Fibroblast of lung (primary cell): ENCODE results near the gene ATP5MG. TPM values are rescaled to one million over a fixed set of nuclear protein-coding genes. Genes with fewer than 3 reads are reported as not detected.

Experiments used
- DNase-seq, 2 donors: peaks; one replicate each; pipeline versions ENCODE4 v3.0.0 to v3.0.0-alpha.2; 2010; ENCODE audit warnings: low read depth in 2 of 2
- H2AFZ ChIP-seq: 2 replicates; pipeline ENCODE4 v1.5.1; 2012; ENCODE audit warnings: low read length, control low read depth, inconsistent platforms
- H3K27ac ChIP-seq: 2 replicates; pipeline ENCODE4 v1.5.1; 2011; ENCODE audit warnings: low read length, control low read depth; ENCODE audit not compliant: insufficient read depth
- H3K27me3 ChIP-seq: 2 replicates; pipeline ENCODE4 v1.5.1; 2011; ENCODE audit warnings: mild to moderate bottlenecking, low read length; ENCODE audit not compliant: control insufficient read depth, insufficient read depth
- H3K36me3 ChIP-seq: 2 replicates; pipeline ENCODE4 v1.5.1; 2011; ENCODE audit warnings: low read length; ENCODE audit not compliant: control insufficient read depth, insufficient read depth
- H3K4me1 ChIP-seq: 2 replicates; pipeline ENCODE4 v1.5.1; 2011; ENCODE audit warnings: low read length; ENCODE audit not compliant: control insufficient read depth, insufficient read depth; ENCODE audit errors: extremely low read depth
- H3K4me2 ChIP-seq: 2 replicates; pipeline ENCODE4 v1.5.1; 2011; ENCODE audit warnings: low read length, control low read depth; ENCODE audit not compliant: insufficient read depth; ENCODE audit errors: extremely low read depth
- H3K4me3 ChIP-seq, 4 experiments: fragments of 200-600 bp in 1 of 4; sonication (generic) in 1 of 4; replicated peaks in 1 of 4; 2 replicates each; pipeline ENCODE4 v1.5.1; 2011 to 2016; ENCODE audit warnings: low read length in 4 of 4, low read depth in 3 of 4, mild to moderate bottlenecking in 3 of 4, control low read depth in 2 of 4, inconsistent platforms in 1 of 4, mixed read lengths in 1 of 4; ENCODE audit not compliant: insufficient read depth in 1 of 4; ENCODE audit errors: control extremely low read depth in 1 of 4
- H3K79me2 ChIP-seq: 2 replicates; pipeline ENCODE4 v1.5.1; 2012; ENCODE audit warnings: mild to moderate bottlenecking, low read length, inconsistent platforms; ENCODE audit not compliant: control insufficient read depth, insufficient read depth
- H3K9ac ChIP-seq: 2 replicates; pipeline ENCODE4 v1.5.1; 2011; ENCODE audit warnings: mild to moderate bottlenecking, low read length, control low read depth; ENCODE audit not compliant: insufficient read depth
- H3K9me3 ChIP-seq: 2 replicates; pipeline ENCODE4 v1.5.1; 2012; ENCODE audit warnings: low read depth, low read length; ENCODE audit not compliant: control insufficient read depth, insufficient read depth
- H4K20me1 ChIP-seq: 2 replicates; pipeline ENCODE4 v1.5.1; 2011; ENCODE audit warnings: low read length; ENCODE audit not compliant: control insufficient read depth, insufficient read depth; ENCODE audit errors: extremely low read depth
- EZH2 ChIP-seq: IDR thresholded peaks from 2 replicates; pipeline ENCODE4 v1.5.1; 2012; ENCODE audit warnings: low read length, control low read depth, mild to moderate bottlenecking; ENCODE audit errors: missing control alignments
- polyA plus RNA-seq, 2 donors: library from polyadenylated mRNA; depleted of rRNA in 1 of 2; stranded (reverse) in 1 of 2; unstranded in 1 of 2; fragments of >200 nt; gene quantifications; 2 replicates each; pipeline ENCODE4 v1.2.1, GENCODE V29; 2011 to 2012; ENCODE audit warnings: missing spikeins in 1 of 2
- total RNA-seq: library from RNA; depleted of rRNA; stranded (reverse); fragments of >200 nt; gene quantifications from 2 replicates; pipeline ENCODE4 v1.2.1, GENCODE V29; 2014
- TF ChIP-seq, protein P1 (sequence below), 2 donors: IDR thresholded peaks in 1 of 2; conservative IDR thresholded peaks in 1 of 2; 1 replicate in 1 of 2; 2 replicates in 1 of 2; pipeline ENCODE4 v1.5.1; 2011 to 2012; ENCODE audit warnings: low read length in 2 of 2, control low read depth in 1 of 2, inconsistent platforms in 1 of 2, low read depth in 1 of 2, mild to moderate bottlenecking in 1 of 2

The ATP5MG gene
- total and polyA plus RNA-seq, 2 donors (not counting 1 experiment from before 2014, with no cell fraction given): 75.6 to 217 TPM

- Histone ChIP-seq H4K20me1 (peaks cover 5% of the 10 kb centered on the region), H3K4me1 (peaks cover 2% of the 10 kb centered on the region), H3K4me3 (no peak overlapping the region), H2AFZ (no peak overlapping the region), H3K9ac (no peak overlapping the region), H3K4me2 (no peak overlapping the region), H3K36me3 (no peaks in the 10 kb centered on the region), H3K27me3 (no peaks in the 10 kb centered on the region), H3K27ac (no peak overlapping the region), H3K9me3 (no peaks in the 10 kb centered on the region), H3K79me2 (peaks cover 79% of the 10 kb centered on the region)
- TF ChIP-seq, protein P1, sequence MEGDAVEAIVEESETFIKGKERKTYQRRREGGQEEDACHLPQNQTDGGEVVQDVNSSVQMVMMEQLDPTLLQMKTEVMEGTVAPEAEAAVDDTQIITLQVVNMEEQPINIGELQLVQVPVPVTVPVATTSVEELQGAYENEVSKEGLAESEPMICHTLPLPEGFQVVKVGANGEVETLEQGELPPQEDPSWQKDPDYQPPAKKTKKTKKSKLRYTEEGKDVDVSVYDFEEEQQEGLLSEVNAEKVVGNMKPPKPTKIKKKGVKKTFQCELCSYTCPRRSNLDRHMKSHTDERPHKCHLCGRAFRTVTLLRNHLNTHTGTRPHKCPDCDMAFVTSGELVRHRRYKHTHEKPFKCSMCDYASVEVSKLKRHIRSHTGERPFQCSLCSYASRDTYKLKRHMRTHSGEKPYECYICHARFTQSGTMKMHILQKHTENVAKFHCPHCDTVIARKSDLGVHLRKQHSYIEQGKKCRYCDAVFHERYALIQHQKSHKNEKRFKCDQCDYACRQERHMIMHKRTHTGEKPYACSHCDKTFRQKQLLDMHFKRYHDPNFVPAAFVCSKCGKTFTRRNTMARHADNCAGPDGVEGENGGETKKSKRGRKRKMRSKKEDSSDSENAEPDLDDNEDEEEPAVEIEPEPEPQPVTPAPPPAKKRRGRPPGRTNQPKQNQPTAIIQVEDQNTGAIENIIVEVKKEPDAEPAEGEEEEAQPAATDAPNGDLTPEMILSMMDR (conservative IDR thresholded peaks at IDR 0.05 in 1 of 2, IDR thresholded peaks at IDR 0.05 in 1 of 2; ENCODE audit: low read depth in 1 of 2, low read length in 2 of 2): no peak
- no peak for TF ChIP-seq EZH2
- DNase-seq: no peak
Observed at GRCh38 chr11:118449316-118449918, 48.0 kb downstream of the ATP5MG start.

DNA sequence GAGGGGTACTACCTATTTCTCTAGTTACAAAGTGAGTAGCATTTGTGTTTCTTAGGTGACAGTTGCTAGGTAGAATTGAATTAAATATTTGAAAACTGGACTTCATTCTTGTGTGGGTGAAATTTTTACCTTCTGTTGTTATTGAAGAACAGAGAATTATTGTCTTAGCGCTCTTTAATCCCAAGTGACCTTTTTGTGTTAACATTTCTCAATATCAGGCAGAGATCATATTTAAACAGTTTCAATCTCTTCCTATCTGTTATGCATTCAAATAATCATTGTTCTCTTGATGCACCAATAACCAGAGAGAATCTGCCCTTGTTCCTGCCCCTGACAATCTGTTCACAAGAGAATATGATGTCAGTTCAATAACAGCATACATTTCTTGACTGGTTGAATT lies 49.0 kb downstream of the ATP5MG start:
- Histone ChIP-seq H3K79me2 (peaks cover 72% of the 10 kb centered on the region), H4K20me1 (peaks cover 5% of the 10 kb centered on the region), H2AFZ (no peak overlapping the region)

More for the DNA sequence above, 49.0 kb downstream of the ATP5MG start:
- Histone ChIP-seq H3K4me1 (peaks cover 2% of the 10 kb centered on the region), H3K9me3 (no peaks in the 10 kb centered on the region), H3K36me3 (no peaks in the 10 kb centered on the region), H3K9ac (no peak overlapping the region), H3K4me2 (no peak overlapping the region), H3K27ac (no peak overlapping the region), H3K4me3 (no peak overlapping the region), H3K27me3 (no peaks in the 10 kb centered on the region)
- DNase-seq: no peak
- no peak for TF ChIP-seq EZH2
- TF ChIP-seq, protein P1 (conservative IDR thresholded peaks at IDR 0.05 in 1 of 2, IDR thresholded peaks at IDR 0.05 in 1 of 2; ENCODE audit: low read depth in 1 of 2, low read length in 2 of 2): no peak

Other genes starting within 250 kb of the ATP5MG start
- gene SCN4B, start 248.8 kb upstream of the ATP5MG start, total RNA-seq: 6.7 and 10.4 TPM in 2 replicates
- gene SCN4B, start 248.8 kb upstream of the ATP5MG start, polyA plus RNA-seq: 1.5 and 5.8 TPM in 2 replicates
- 4.9 and 7.3 TPM in 2 replicates for gene SCN2B, start 225.0 kb upstream of the ATP5MG start, total RNA-seq
- gene SCN2B, start 225.0 kb upstream of the ATP5MG start, polyA plus RNA-seq: 0.11 and 0.19 TPM in 2 replicates
- not detected in 2 replicates for gene JAML, start 176.6 kb upstream of the ATP5MG start, total RNA-seq
- not detected in 2 replicates for gene JAML, start 176.6 kb upstream of the ATP5MG start, polyA plus RNA-seq
- 0.26 and 0.33 TPM in 2 replicates for gene MPZL3, start 149.2 kb upstream of the ATP5MG start, total RNA-seq
- gene MPZL3, start 149.2 kb upstream of the ATP5MG start, polyA plus RNA-seq: 0.09 and 0.44 TPM in 2 replicates
- not detected in 2 replicates for gene MPZL2, start 137.3 kb upstream of the ATP5MG start, total RNA-seq
- gene MPZL2, start 137.3 kb upstream of the ATP5MG start, polyA plus RNA-seq: not detected in 2 replicates
- gene CD3E, start 96.9 kb upstream of the ATP5MG start, total RNA-seq: not detected in 2 replicates
- not detected in 2 replicates for gene CD3E, start 96.9 kb upstream of the ATP5MG start, polyA plus RNA-seq
- not detected in 2 replicates for gene CD3D, start 58.9 kb upstream of the ATP5MG start, total RNA-seq
- not detected in 2 replicates for gene CD3D, start 58.9 kb upstream of the ATP5MG start, polyA plus RNA-seq
- gene CD3G, start 57.3 kb upstream of the ATP5MG start, total RNA-seq: not detected in 2 replicates
- not detected in 2 replicates for gene CD3G, start 57.3 kb upstream of the ATP5MG start, polyA plus RNA-seq
- gene UBE4A, start 42.0 kb upstream of the ATP5MG start, total RNA-seq: 29.0 and 37.0 TPM in 2 replicates
- gene UBE4A, start 42.0 kb upstream of the ATP5MG start, polyA plus RNA-seq: 21.8 and 24.9 TPM in 2 replicates
- 19.0 and 33.4 TPM in 2 replicates for gene KMT2A, start 34.9 kb downstream of the ATP5MG start, total RNA-seq
- gene KMT2A, start 34.9 kb downstream of the ATP5MG start, polyA plus RNA-seq: 15.3 and 17.1 TPM in 2 replicates
- 0.99 and 1.0 TPM in 2 replicates for gene TTC36, start 125.9 kb downstream of the ATP5MG start, total RNA-seq
- gene TTC36, start 125.9 kb downstream of the ATP5MG start, polyA plus RNA-seq: not detected in 2 replicates
- gene TMEM25, start 129.6 kb downstream of the ATP5MG start, total RNA-seq: 16.4 and 21.3 TPM in 2 replicates
- 12.6 and 15.6 TPM in 2 replicates for gene TMEM25, start 129.6 kb downstream of the ATP5MG start, polyA plus RNA-seq
- 28.8 and 32.5 TPM in 2 replicates for gene IFT46, start 164.3 kb downstream of the ATP5MG start, total RNA-seq
- 30.8 and 46.2 TPM in 2 replicates for gene IFT46, start 164.3 kb downstream of the ATP5MG start, polyA plus RNA-seq
- 87.8 and 116 TPM in 2 replicates for gene ARCN1, start 170.8 kb downstream of the ATP5MG start, total RNA-seq
- 359 and 387 TPM in 2 replicates for gene ARCN1, start 170.8 kb downstream of the ATP5MG start, polyA plus RNA-seq
- 45.5 and 51.4 TPM in 2 replicates for gene PHLDB1, start 206.0 kb downstream of the ATP5MG start, total RNA-seq
- gene PHLDB1, start 206.0 kb downstream of the ATP5MG start, polyA plus RNA-seq: 59.0 and 61.4 TPM in 2 replicates